Epithelial cell of proximal tubule (primary cell): ENCODE results near the gene ZFYVE21. TPM values are rescaled to one million over a fixed set of nuclear protein-coding genes. Genes with fewer than 3 reads are reported as not detected.

Source experiments
- DNase-seq: peaks from one replicate; pipeline ENCODE4 v3.0.0-alpha.2; 2011; ENCODE audit warnings: low read depth
- H3K4me3 ChIP-seq: 2 replicates; pipeline ENCODE4 v1.5.1; 2011; ENCODE audit warnings: low read depth, mild to moderate bottlenecking, low read length
- total RNA-seq: library from RNA; depleted of rRNA; stranded (reverse); fragments of >200 nt; gene quantifications from 2 replicates; pipeline ENCODE4 v1.2.3, GENCODE V29; 2015
- TF ChIP-seq, protein P1 (sequence below): conservative IDR thresholded peaks from 2 replicates; pipeline ENCODE4 v1.5.1; 2012; ENCODE audit warnings: low read depth, mild to moderate bottlenecking, low read length

The ZFYVE21 gene
- total RNA-seq, 1 donor from 2014 or later: 74.1 TPM

DNA sequence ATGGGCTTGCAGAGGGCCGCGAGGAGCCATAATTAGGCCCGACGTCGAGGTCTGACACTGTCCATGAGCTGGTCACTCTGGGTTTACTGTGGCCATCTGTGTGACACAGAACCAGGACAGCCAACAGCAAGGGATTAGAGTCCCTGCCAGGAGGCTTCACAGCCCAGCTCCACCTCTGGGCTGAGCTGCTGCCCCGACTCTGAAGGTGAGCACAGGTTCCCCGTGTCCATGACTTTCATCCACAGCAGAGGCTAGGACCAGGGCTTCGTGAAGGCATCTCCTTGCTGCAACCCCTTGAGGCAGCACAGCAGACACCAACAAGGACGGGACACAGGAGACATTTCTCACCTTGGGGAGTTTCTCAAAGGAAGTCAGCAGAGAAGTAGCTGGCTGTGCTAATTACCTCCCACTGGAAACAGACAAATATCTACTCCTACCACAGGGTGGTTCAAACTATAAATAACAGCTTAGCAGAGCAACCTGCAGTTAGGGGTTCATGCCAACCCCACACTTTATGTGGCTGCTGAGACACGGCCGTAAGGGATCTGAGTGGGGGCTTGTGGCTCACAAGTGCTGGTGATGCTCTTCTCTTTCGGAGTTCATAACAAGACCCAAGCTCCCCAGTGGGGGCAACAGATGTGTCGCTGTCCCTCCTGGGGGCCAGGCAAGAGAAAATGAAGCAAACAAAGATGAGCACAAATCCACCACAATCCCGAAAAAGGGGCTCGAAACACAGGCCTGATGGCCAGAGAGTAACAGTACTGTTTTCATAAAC lies 29.2 kb downstream of the ZFYVE21 start:
- no peak overlapping the region for H3K4me3 ChIP-seq
- no peak for DNase-seq
- TF ChIP-seq, protein P1, sequence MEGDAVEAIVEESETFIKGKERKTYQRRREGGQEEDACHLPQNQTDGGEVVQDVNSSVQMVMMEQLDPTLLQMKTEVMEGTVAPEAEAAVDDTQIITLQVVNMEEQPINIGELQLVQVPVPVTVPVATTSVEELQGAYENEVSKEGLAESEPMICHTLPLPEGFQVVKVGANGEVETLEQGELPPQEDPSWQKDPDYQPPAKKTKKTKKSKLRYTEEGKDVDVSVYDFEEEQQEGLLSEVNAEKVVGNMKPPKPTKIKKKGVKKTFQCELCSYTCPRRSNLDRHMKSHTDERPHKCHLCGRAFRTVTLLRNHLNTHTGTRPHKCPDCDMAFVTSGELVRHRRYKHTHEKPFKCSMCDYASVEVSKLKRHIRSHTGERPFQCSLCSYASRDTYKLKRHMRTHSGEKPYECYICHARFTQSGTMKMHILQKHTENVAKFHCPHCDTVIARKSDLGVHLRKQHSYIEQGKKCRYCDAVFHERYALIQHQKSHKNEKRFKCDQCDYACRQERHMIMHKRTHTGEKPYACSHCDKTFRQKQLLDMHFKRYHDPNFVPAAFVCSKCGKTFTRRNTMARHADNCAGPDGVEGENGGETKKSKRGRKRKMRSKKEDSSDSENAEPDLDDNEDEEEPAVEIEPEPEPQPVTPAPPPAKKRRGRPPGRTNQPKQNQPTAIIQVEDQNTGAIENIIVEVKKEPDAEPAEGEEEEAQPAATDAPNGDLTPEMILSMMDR: no peak

DNA sequence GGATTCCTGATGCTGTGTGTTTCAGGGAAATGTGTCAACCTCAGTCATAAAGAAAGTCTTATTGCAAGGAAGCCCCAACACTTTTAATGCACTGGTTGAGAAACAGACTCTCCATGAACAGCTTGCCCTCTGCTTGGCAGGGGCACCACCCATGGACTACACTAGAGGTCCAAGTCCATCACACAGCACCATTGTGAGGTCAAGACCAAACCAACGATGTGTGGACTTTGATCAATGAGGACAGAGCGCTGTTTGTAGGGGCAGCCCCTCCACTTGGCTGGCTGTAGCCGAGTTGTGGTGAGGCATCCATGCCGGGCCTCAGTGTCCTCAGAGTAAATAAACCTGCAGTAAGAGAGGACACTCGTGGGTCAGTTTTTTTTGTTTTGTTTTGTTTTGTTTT lies 29.8 kb downstream of the ZFYVE21 start:
- TF ChIP-seq, protein P1: no peak
- H3K4me3 ChIP-seq: no peak overlapping the region
- no peak for DNase-seq

- no peak for DNase-seq
- TF ChIP-seq, protein P1: no peak
- no peak overlapping the region for H3K4me3 ChIP-seq
These were observed 31.1 kb downstream of the ZFYVE21 start for GRCh38 chr14:103746701-103747100.

DNA sequence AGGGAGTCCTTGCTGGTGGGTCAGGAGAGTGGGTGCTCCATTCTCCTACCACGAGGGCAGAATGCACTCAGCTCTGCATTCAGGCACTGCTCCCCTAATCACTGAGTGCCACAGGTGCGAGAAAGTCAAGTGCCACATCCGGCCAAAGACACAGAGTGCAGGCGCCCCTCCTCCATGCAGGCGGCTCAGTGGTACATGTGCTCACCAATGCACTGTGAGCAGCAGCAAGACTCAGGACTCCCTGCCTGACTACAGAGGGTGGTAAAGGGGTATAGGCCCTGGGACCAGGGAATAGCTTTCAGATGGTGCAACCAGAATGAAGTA lies 32.9 kb downstream of the ZFYVE21 start:
- DNase-seq: no peak
- TF ChIP-seq, protein P1: no peak
- no peak overlapping the region for H3K4me3 ChIP-seq

GRCh38 chr14:103749452-103749851 lies 33.8 kb downstream of the ZFYVE21 start:
- no peak for DNase-seq
- H3K4me3 ChIP-seq: no peak overlapping the region
- TF ChIP-seq, protein P1: no peak

GRCh38 chr14:103749860-103750259 lies 34.2 kb downstream of the ZFYVE21 start:
- no peak for DNase-seq
- no peak overlapping the region for H3K4me3 ChIP-seq
- TF ChIP-seq, protein P1: no peak

DNA sequence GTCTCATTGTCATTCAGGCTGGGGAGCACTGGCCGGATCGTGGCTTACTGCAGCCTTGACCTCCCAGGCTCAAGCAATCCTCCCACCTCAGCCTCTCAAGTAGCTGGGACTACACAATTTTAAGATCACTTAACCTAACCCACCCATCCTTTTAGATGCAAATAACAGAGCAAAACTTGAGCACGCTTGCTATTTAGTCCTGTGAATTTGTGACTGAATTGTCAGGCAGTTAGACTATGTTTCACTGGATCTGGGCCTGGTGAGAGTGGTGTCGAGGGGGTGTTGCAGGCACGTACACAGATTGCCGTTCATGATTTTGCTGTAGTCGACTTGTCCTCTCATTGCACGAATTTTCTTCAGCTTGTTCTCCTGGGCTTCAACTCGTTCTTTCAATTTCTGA lies 38.2 kb downstream of the ZFYVE21 start:
- TF ChIP-seq, protein P1: no peak
- DNase-seq: no peak

More for the DNA sequence above, 38.2 kb downstream of the ZFYVE21 start:
- no peak overlapping the region for H3K4me3 ChIP-seq
